CD4-positive, alpha-beta T cell treated with Interleukin-1 beta for 1 hour (primary cell): ENCODE results near the gene STARD10.
"Not testable (repeated sequence)": the region's sequence is repeated elsewhere in the genome, so short reads cannot be mapped to it uniquely, and the experiment has no call there.

Experiments
- DNase-seq, 2 donors: peaks; one replicate each; pipeline ENCODE4 v3.0.0-alpha.2; 2020 to 2022

The STARD10 gene

GRCh38 chr11:72807021-72807693 lies 13.3 kb upstream of the STARD10 start:
- DNase-seq: no peak

GRCh38 chr11:72806378-72806777 lies 12.5 kb upstream of the STARD10 start:
- not testable (repeated sequence) for DNase-seq

- peak in 1 of 2 donors; percentile 46 for DNase-seq
Measured at GRCh38 chr11:72805216-72805615, 11.4 kb upstream of the STARD10 start.

- DNase-seq: no peak
Measured at GRCh38 chr11:72802822-72803221, 9.0 kb upstream of the STARD10 start.

GRCh38 chr11:72799441-72799840 lies 5.6 kb upstream of the STARD10 start:
- DNase-seq: no peak

GRCh38 chr11:72798361-72798760 lies 4.5 kb upstream of the STARD10 start:
- DNase-seq: no peak

GRCh38 chr11:72793076-72793424 lies 797 bp downstream of the STARD10 start:
- DNase-seq: no peak

GRCh38 chr11:72792437-72793021 lies 1.3 kb downstream of the STARD10 start:
- no peak for DNase-seq

GRCh38 chr11:72791228-72791627 lies 2.6 kb downstream of the STARD10 start:
- not testable (repeated sequence) for DNase-seq

- DNase-seq: no peak
Measured at GRCh38 chr11:72789493-72790131, 4.2 kb downstream of the STARD10 start.

- peak in 1 of 2 donors; percentile 30 for DNase-seq
Measured at GRCh38 chr11:72788241-72788640, 5.6 kb downstream of the STARD10 start.

GRCh38 chr11:72787216-72788104 lies 6.4 kb downstream of the STARD10 start:
- no peak for DNase-seq

- no peak for DNase-seq
Measured at GRCh38 chr11:72786305-72787215, 7.3 kb downstream of the STARD10 start.

GRCh38 chr11:72784662-72785061 lies 9.2 kb downstream of the STARD10 start:
- DNase-seq: no peak

- no peak for DNase-seq
Measured at GRCh38 chr11:72783144-72783905, 10.5 kb downstream of the STARD10 start.

- DNase-seq: no peak
Measured at GRCh38 chr11:72782081-72782920, 11.5 kb downstream of the STARD10 start.

GRCh38 chr11:72781313-72782080 lies 12.3 kb downstream of the STARD10 start:
- peak; percentile 68 to 75 for DNase-seq

- no peak for DNase-seq
Measured at GRCh38 chr11:72781063-72781312, 12.9 kb downstream of the STARD10 start.

GRCh38 chr11:72780296-72781062 lies 13.4 kb downstream of the STARD10 start:
- DNase-seq: no peak
